ENCODE measurements around the gene JUP.

GRCh38 chr17:41738801-41739112, 47.8 kb downstream of the JUP start:
- TF ChIP-seq CTCF (IDR thresholded peaks at IDR 0.05; ENCODE audit: low read depth, low read length) (no peak), POLR2A (IDR thresholded peaks at IDR 0.05; ENCODE audit: extremely low read depth, insufficient read length) (no peak), MAX (IDR thresholded peaks at IDR 0.05; ENCODE audit: low read depth, low read length) (no peak)

Data from NB4 (cell line).